ENCODE data around the gene TMIGD2. TPM values are rescaled to one million over a fixed set of nuclear protein-coding genes. Genes with fewer than 3 reads are reported as not detected.

Gene TMIGD2
- total and polyA plus RNA-seq, 2 donors (not counting 1 experiment from before 2014, with no cell fraction given) = not detected

DNA sequence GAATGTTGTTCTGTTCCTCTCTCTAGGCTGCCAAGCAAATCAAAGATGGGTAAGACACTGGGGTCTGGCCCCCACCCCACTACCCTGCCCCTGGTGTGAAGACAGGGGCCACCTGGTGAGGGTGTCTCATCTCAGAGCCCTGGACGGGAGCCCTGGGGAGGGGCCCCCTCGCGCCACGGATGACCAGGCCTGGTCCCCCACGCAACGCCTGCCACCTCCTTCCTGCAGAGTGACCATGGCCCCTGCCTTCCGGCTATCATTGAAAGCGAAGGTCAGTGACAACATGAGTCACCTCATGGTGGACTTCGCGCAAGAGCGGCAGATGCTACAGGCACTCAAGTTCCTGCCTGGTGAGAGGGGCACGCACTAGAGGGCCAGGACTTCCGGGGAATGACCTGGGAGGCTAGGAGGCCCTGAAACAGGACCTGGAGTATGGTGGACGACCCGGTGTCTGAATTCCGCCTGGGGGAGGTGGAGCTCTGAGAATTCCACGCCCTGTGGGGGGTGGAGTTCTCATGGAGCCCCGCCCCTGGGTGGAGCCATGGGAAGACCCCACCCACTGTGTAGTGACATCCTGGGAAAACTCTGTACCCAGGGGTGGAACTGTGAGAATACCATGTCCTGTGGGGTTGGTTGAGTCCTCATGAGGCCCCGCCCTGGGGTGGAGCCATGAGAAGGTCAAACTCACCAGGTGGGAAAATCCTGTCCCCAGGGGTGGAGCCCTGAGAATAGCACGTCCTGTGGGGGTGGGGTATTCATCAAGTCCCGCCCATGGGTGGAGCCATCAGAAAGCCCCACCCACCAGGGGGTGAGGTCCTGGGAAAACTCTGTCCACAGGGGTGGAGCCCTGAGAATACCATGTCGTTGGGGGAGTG is 8.3 kb upstream of the TMIGD2 start:
- Histone ChIP-seq H3K36me3 (ENCODE audit: control insufficient read depth, insufficient read depth, low read length) (no peaks in the 10 kb centered on the region), H3K9me3 (ENCODE audit: control insufficient read depth, insufficient read depth, low read depth, low read length) (no peaks in the 10 kb centered on the region), H3K4me1 (ENCODE audit: control insufficient read depth, extremely low read depth, insufficient read depth, low read length) (no peaks in the 10 kb centered on the region), H3K9ac (ENCODE audit: insufficient read depth, low read length) (no peak overlapping the region), H3K4me2 (ENCODE audit: extremely low read depth, insufficient read depth, low read length) (no peak overlapping the region), H3K4me3 (replicated peaks in 1 of 4; ENCODE audit: control extremely low read depth in 1 of 4, insufficient read depth in 1 of 4, low read depth in 3 of 4, low read length in 4 of 4) (no peak overlapping the region), H2AFZ (ENCODE audit: low read length) (no peak overlapping the region), H3K79me2 (ENCODE audit: control insufficient read depth, insufficient read depth, low read length) (no peaks in the 10 kb centered on the region), H3K27me3 (ENCODE audit: control insufficient read depth, insufficient read depth, low read length) (no peaks in the 10 kb centered on the region), H4K20me1 (ENCODE audit: control insufficient read depth, extremely low read depth, insufficient read depth, low read length) (no peaks in the 10 kb centered on the region), H3K27ac (ENCODE audit: insufficient read depth, low read length) (no peak overlapping the region)
- DNase-seq (ENCODE audit: low read depth in 2 of 2) = no peak
- TF ChIP-seq, protein P1, sequence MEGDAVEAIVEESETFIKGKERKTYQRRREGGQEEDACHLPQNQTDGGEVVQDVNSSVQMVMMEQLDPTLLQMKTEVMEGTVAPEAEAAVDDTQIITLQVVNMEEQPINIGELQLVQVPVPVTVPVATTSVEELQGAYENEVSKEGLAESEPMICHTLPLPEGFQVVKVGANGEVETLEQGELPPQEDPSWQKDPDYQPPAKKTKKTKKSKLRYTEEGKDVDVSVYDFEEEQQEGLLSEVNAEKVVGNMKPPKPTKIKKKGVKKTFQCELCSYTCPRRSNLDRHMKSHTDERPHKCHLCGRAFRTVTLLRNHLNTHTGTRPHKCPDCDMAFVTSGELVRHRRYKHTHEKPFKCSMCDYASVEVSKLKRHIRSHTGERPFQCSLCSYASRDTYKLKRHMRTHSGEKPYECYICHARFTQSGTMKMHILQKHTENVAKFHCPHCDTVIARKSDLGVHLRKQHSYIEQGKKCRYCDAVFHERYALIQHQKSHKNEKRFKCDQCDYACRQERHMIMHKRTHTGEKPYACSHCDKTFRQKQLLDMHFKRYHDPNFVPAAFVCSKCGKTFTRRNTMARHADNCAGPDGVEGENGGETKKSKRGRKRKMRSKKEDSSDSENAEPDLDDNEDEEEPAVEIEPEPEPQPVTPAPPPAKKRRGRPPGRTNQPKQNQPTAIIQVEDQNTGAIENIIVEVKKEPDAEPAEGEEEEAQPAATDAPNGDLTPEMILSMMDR (conservative IDR thresholded peaks at IDR 0.05 in 1 of 2, IDR thresholded peaks at IDR 0.05 in 1 of 2; ENCODE audit: low read depth in 1 of 2, low read length in 2 of 2) = no peak
- TF ChIP-seq EZH2 (IDR thresholded peaks at IDR 0.05; ENCODE audit: low read length, missing control alignments) = no peak

DNA sequence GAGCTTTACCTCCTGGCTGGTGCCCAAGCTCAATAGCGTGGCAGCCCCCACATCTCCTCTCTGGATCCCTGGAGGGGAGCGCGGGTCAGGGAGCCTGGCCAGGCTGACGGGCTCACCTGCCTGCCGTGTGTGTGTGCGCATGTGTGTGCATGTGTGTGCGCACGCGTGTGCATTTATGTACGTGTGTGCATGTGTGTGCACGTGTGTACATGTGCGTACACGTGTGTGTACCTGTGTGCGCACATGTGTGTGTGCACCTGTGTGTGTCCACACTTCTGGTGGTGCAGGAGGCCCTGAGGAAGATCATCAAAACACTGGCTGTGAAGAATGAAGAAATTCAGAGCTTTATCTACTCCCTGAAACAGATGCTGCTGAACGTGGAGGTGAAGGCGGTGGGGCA is 3.5 kb upstream of the TMIGD2 start:
- H3K27ac ChIP-seq (ENCODE audit: insufficient read depth, low read length) = no peak overlapping the region
- no peaks in the 10 kb centered on the region for H3K27me3 ChIP-seq (ENCODE audit: control insufficient read depth, insufficient read depth, low read length)
- no peaks in the 10 kb centered on the region for H3K9me3 ChIP-seq (ENCODE audit: control insufficient read depth, insufficient read depth, low read depth, low read length)
- no peaks in the 10 kb centered on the region for H3K79me2 ChIP-seq (ENCODE audit: control insufficient read depth, insufficient read depth, low read length)
- no peak overlapping the region for H3K9ac ChIP-seq (ENCODE audit: insufficient read depth, low read length)
- H3K36me3 ChIP-seq (ENCODE audit: control insufficient read depth, insufficient read depth, low read length) = no peaks in the 10 kb centered on the region
- no peaks in the 10 kb centered on the region for H3K4me1 ChIP-seq (ENCODE audit: control insufficient read depth, extremely low read depth, insufficient read depth, low read length)
- H4K20me1 ChIP-seq (ENCODE audit: control insufficient read depth, extremely low read depth, insufficient read depth, low read length) = no peaks in the 10 kb centered on the region
- H2AFZ ChIP-seq (ENCODE audit: low read length) = no peak overlapping the region
- no peak overlapping the region for H3K4me2 ChIP-seq (ENCODE audit: extremely low read depth, insufficient read depth, low read length)
- no peak overlapping the region for H3K4me3 ChIP-seq (replicated peaks in 1 of 4; ENCODE audit: control extremely low read depth in 1 of 4, insufficient read depth in 1 of 4, low read depth in 3 of 4, low read length in 4 of 4)
- DNase-seq (ENCODE audit: low read depth in 2 of 2) = no peak
- no peak for TF ChIP-seq EZH2 (IDR thresholded peaks at IDR 0.05; ENCODE audit: low read length, missing control alignments)
- TF ChIP-seq, protein P1 (conservative IDR thresholded peaks at IDR 0.05 in 1 of 2, IDR thresholded peaks at IDR 0.05 in 1 of 2; ENCODE audit: low read depth in 1 of 2, low read length in 2 of 2) = no peak

DNA sequence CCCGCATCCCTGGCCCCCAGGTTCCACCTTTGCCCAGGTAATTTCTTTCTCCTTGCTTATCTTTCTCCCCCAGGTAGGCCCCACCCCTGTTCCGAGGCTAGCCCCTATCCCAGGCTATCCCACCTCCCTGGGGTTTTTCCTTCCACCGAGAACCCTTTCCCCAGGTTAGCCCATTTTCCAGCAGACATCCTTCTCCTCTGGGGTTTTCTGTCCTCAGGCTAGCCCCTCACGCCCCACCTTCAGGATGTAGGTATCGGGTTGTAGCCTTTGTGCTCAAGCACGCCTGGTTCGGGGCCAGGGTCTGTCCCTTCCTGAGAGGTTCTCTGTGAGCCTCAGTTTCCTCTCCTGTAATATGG is 3.0 kb upstream of the TMIGD2 start:
- DNase-seq (ENCODE audit: low read depth in 2 of 2) = no peak
- Histone ChIP-seq H2AFZ (ENCODE audit: low read length) (no peak overlapping the region), H3K4me3 (replicated peaks in 1 of 4; ENCODE audit: control extremely low read depth in 1 of 4, insufficient read depth in 1 of 4, low read depth in 3 of 4, low read length in 4 of 4) (no peak overlapping the region), H3K4me1 (ENCODE audit: control insufficient read depth, extremely low read depth, insufficient read depth, low read length) (no peaks in the 10 kb centered on the region), H3K36me3 (ENCODE audit: control insufficient read depth, insufficient read depth, low read length) (no peaks in the 10 kb centered on the region), H3K9me3 (ENCODE audit: control insufficient read depth, insufficient read depth, low read depth, low read length) (no peaks in the 10 kb centered on the region), H3K27me3 (ENCODE audit: control insufficient read depth, insufficient read depth, low read length) (no peaks in the 10 kb centered on the region), H3K9ac (ENCODE audit: insufficient read depth, low read length) (no peak overlapping the region), H4K20me1 (ENCODE audit: control insufficient read depth, extremely low read depth, insufficient read depth, low read length) (no peaks in the 10 kb centered on the region), H3K27ac (ENCODE audit: insufficient read depth, low read length) (no peak overlapping the region), H3K79me2 (ENCODE audit: control insufficient read depth, insufficient read depth, low read length) (no peaks in the 10 kb centered on the region), H3K4me2 (ENCODE audit: extremely low read depth, insufficient read depth, low read length) (no peak overlapping the region)
- TF ChIP-seq, protein P1 (conservative IDR thresholded peaks at IDR 0.05 in 1 of 2, IDR thresholded peaks at IDR 0.05 in 1 of 2; ENCODE audit: low read depth in 1 of 2, low read length in 2 of 2) = no peak
- TF ChIP-seq EZH2 (IDR thresholded peaks at IDR 0.05; ENCODE audit: low read length, missing control alignments) = no peak

All from fibroblast of lung (primary cell).